NCI-H345 (cell line): Measurements from ENCODE around the gene SPDYE2.
"Not testable (repeated sequence)": the region's sequence is repeated elsewhere in the genome, so short reads cannot be mapped to it uniquely, and the experiment has no call there.

Source experiments
- DNase-seq: peaks from one replicate; lab custom pipeline; 2025; lab: John Stamatoyannopoulos, UW

SPDYE2 gene

GRCh38 chr7:102604431-102605145 lies 53.6 kb downstream of the SPDYE2 start:
- DNase-seq: not testable (repeated sequence)

DNA sequence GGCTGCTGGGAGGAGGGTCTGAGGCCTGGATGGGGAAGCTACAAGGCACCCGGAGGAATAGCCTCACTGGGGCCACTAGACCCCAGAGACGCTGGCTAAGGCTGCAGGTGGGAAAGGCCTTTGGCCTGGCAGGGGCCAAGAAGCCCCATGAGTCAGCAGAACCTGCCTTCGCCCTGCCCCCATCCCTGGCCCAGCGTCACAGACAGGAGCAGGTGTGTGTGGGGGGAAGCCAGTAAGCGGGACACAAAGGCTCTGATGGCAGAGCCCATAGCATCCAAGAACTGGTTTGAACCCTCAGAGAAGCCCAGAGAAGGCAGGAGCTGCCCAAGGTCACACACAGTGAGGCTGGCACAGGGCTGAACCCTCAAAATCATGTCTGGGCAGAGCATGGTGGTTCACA lies 55.8 kb downstream of the SPDYE2 start:
- not testable (repeated sequence) for DNase-seq

GRCh38 chr7:102609734-102610133 lies 58.7 kb downstream of the SPDYE2 start:
- not testable (repeated sequence) for DNase-seq

DNA sequence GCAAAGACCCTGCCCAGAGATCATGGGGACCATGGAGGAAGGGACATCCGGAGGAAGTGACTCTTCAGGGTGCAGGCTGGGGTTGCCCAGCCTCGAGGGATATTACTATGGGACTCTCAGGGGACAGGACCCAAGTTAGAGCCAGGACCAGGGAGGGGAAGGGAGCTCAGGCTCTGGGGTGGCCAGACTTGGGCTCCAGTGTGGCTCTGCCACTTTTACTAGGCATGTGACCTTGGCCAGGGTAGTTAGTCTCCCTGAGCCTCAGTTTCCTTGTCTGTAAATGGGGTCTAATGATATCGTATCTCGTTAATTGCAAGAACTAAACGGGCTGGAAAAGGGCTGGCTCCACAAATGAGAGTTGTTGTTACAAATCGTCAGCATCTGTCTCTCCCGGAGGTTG lies 59.4 kb downstream of the SPDYE2 start:
- DNase-seq: not testable (repeated sequence)

GRCh38 chr7:102611013-102611674 lies 60.1 kb downstream of the SPDYE2 start:
- not testable (repeated sequence) for DNase-seq

DNA sequence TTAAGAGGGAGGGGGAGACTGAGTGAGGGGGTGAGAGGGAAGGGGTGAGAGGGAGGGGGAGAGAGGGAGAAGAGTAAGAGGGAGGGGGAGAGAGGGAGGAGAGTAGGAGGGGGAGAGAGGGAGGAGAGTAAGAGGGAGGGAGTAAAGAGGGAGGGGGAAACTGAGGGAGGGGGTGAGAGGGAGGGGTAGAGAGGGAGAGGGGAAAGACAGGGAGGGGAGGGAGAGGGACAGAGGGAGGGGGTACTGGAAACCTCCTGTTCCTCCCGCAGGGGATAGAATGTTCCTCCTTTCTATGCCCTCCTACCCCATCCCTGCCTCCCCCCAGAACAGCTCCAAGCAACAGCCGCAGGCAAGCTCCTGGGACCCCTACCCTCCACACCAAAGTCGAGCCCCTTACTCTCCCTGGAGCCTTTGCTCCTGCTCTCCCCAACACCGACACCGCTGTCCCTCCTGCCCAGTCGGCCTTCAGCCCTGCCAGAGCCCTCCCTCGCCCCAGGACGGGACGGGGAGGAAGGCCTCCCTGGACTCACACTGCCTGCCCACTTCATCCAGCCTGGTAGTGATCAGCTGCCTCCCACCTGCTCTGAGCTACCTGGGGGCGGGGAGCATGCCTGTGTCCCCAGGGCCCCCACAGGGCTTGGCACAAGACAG lies 60.8 kb downstream of the SPDYE2 start:
- DNase-seq: not testable (repeated sequence)
